Kidney (tissue), 14 donors: ENCODE measurements around the gene MIGA2. TPM values are rescaled to one million over a fixed set of nuclear protein-coding genes. Genes with fewer than 3 reads are reported as not detected.

Source experiments
- DNase-seq, 5 donors: peaks; one replicate each; pipeline ENCODE4 v3.0.0-alpha.2; 2013 to 2020
- FAIRE-seq: peaks from 2 replicates; lab custom pipeline; 2012; peaks lifted over from hg19 to GRCh38; lab: Jason Lieb, UNC
- H3K27ac ChIP-seq, 2 donors: one replicate each; pipeline ENCODE4 v1.7.0; 2013; ENCODE audit warnings: low read depth in 2 of 2, low read length in 2 of 2, inconsistent platforms in 1 of 2
- H3K27me3 ChIP-seq: one replicate; pipeline ENCODE4 v1.7.1; 2013; ENCODE audit warnings: low read length, inconsistent platforms; ENCODE audit not compliant: control insufficient read depth, insufficient read depth
- H3K36me3 ChIP-seq, 3 donors: one replicate each; pipeline versions ENCODE4 v1.7.0 to v1.7.1; 2013; ENCODE audit warnings: low read length in 3 of 3, control low read depth in 1 of 3, inconsistent platforms in 1 of 3; ENCODE audit not compliant: insufficient read depth in 3 of 3, control insufficient read depth in 2 of 3
- H3K4me1 ChIP-seq, 3 donors: one replicate each; pipeline versions ENCODE4 v1.7.0 to v1.7.1; 2013; ENCODE audit warnings: low read length in 3 of 3, inconsistent platforms in 1 of 3, low read depth in 1 of 3; ENCODE audit not compliant: control insufficient read depth in 2 of 3, insufficient read depth in 2 of 3
- H3K4me3 ChIP-seq, 3 donors: one replicate each; pipeline versions ENCODE4 v1.7.0 to v1.8.1; 2013; ENCODE audit warnings: low read length in 3 of 3, control low read depth in 1 of 3, inconsistent platforms in 1 of 3
- H3K9ac ChIP-seq, 3 donors: one replicate each; pipeline versions ENCODE4 v1.7.0 to v1.7.1; 2013; ENCODE audit warnings: low read length in 3 of 3, control low read depth in 1 of 3, inconsistent platforms in 1 of 3
- H3K9me3 ChIP-seq, 3 donors: one replicate each; pipeline versions ENCODE4 v1.7.0 to v1.7.1; 2013; ENCODE audit warnings: low read length in 3 of 3, control low read depth in 1 of 3, inconsistent platforms in 1 of 3; ENCODE audit not compliant: control insufficient read depth in 2 of 3, insufficient read depth in 1 of 3
- CTCF ChIP-seq: IDR thresholded peaks from 3 replicates; pipeline ENCODE4 v1.5.1; 2012; ENCODE audit warnings: mild to moderate bottlenecking, moderate library complexity, borderline replicate concordance; ENCODE audit not compliant: insufficient read depth; ENCODE audit errors: extremely low read depth
- intact Hi-C: fragments of 100-400 bp; cut with DNase I; formaldehyde crosslinking; loops from one replicate; pipeline ENCODE4 v1.11.1; 2022
- polyA plus RNA-seq: library from polyadenylated mRNA; stranded (reverse); fragments of 350-450 nt; fragmentation: Illumina TruSeq; extraction: RNeasy Lipid Tissue Mini Kit (QIAGEN cat#74804); gene quantifications from one replicate; pipeline ENCODE4 v1.2.3, GENCODE V29; 2014; ENCODE audit warnings: low read depth, low replicate concordance; ENCODE audit not compliant: insufficient read depth
- total RNA-seq: library from RNA; stranded (reverse); fragmentation: NEBNext Ultra II Directional; extraction: Animal tissue kit (Norgen Biotek cat#: 25700); gene quantifications from one replicate; pipeline ENCODE4 v1.2.1, GENCODE V29; 2021
- donor health status: control.
- donor health status: control.
- donor health status: control.
- donor health status: control.
- donor health status: control.
- donor health status: DM: yes; HTN: yes; CAD: no.
- donor health status: Normal renal cell carcinoma (clear cell type).

Gene MIGA2
- total and polyA plus RNA-seq, 2 donors from 2014 or later: 26.1 to 29.9 TPM

- FAIRE-seq (no peak), DNase-seq (no peak)
- H3K4me3 ChIP-seq: no peak overlapping the region
- no peak overlapping the region for H3K27ac ChIP-seq
- H3K9me3 ChIP-seq: no peaks in the 10 kb centered on the region
- H3K9ac ChIP-seq: no peak overlapping the region
- H3K27me3 ChIP-seq: no peaks in the 10 kb centered on the region
- H3K36me3 ChIP-seq: peaks cover 0 to 20% (median 16%) of the 10 kb centered on the region in 3 donors
- H3K4me1 ChIP-seq: no peaks in the 10 kb centered on the region
- intact Hi-C loops: no loop called here
- no peak for TF ChIP-seq CTCF
Measured at GRCh38 chr9:129089246-129089645, 52.8 kb downstream of the MIGA2 start.

- TF ChIP-seq CTCF: no peak
- Histone ChIP-seq H3K4me1 (no peaks in the 10 kb centered on the region), H3K27ac (no peak overlapping the region), H3K27me3 (no peaks in the 10 kb centered on the region), H3K9me3 (no peaks in the 10 kb centered on the region), H3K36me3 (peaks cover 0 to 9% (median 4%) of the 10 kb centered on the region in 3 donors), H3K4me3 (no peak overlapping the region), H3K9ac (no peak overlapping the region)
- intact Hi-C loops: no loop called here
- DNase-seq (no peak), FAIRE-seq (no peak)
Measured at GRCh38 chr9:129093602-129094386, 57.4 kb downstream of the MIGA2 start.

GRCh38 chr9:129094387-129095169 is 58.2 kb downstream of the MIGA2 start:
- FAIRE-seq: no peak

More at GRCh38 chr9:129094387-129095169, 58.2 kb downstream of the MIGA2 start:
- H3K9ac ChIP-seq: no peak overlapping the region
- no peaks in the 10 kb centered on the region for H3K4me1 ChIP-seq
- H3K36me3 ChIP-seq: peaks cover 0 to 7% (median 4%) of the 10 kb centered on the region in 3 donors
- no peak overlapping the region for H3K27ac ChIP-seq
- DNase-seq: no peak
- no peaks in the 10 kb centered on the region for H3K27me3 ChIP-seq
- TF ChIP-seq CTCF: no peak
- H3K4me3 ChIP-seq: no peak overlapping the region
- H3K9me3 ChIP-seq: no peaks in the 10 kb centered on the region
- intact Hi-C loops: no loop called here
